DMS153 (cell line): ENCODE results near the gene SOX6.
"Not testable (repeated sequence)": the region's sequence is repeated elsewhere in the genome, so short reads cannot be mapped to it uniquely, and the experiment has no call there.

Experiments used
- DNase-seq: peaks from one replicate; lab custom pipeline; 2025; lab: John Stamatoyannopoulos, UW

SOX6 gene

DNA sequence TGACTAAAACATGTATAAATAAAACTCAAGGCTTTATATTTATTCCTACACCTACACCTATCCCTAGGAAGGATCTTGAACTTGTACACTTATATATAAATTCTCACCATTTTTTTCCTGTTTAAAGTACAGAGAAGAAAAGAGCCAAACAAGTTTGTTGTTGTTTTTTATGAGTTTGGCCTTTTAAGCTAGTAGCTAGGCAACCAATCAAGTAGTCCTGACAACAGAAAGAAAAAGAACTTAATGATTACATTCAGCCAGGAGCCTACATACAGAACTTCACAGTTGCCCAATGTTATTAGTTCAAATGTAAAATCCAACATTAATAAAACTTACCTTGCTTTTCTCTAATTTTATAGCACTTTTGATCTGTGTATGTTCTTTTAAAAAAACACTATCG, 316.2 kb downstream of the SOX6 start:
- DNase-seq: peak; percentile 16

DNA sequence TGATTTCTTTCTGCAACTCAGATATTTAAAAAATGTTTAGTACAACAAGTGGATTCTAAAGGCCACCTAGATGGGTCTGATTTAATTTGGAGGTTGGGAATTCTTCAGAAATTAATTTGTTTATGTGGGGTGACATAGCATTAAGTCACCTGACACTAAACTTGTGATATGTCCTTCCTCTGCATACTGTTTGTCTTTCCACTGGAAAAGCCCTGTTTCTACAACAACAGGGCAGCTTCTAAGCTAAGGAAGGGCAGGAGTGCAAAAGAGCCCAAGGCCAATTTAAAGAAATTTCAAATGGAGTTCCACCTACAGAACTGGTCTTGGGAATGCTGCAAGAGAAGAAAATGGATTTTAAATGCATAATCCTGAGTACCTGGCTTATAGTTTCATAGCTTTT, 319.2 kb downstream of the SOX6 start:
- no peak for DNase-seq

DNA sequence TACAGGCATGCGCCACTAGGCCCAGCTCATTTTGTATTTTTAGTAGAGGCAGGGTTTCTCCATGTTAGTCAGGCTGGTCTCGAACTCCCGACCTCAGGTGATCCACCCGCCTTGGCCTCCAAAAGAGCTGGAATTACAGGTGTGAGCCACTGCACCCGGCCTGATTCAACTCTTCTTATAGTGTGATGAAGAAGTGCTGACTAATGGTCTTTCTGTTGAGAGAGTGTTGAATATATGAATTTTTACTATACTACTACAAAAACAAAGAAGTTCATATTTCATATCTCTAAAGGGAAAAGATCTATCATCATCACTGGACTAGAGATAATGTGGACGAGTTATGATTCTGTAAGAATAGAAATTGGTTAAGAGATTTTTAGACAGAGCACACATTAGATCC, 320.1 kb downstream of the SOX6 start:
- DNase-seq: no peak

DNA sequence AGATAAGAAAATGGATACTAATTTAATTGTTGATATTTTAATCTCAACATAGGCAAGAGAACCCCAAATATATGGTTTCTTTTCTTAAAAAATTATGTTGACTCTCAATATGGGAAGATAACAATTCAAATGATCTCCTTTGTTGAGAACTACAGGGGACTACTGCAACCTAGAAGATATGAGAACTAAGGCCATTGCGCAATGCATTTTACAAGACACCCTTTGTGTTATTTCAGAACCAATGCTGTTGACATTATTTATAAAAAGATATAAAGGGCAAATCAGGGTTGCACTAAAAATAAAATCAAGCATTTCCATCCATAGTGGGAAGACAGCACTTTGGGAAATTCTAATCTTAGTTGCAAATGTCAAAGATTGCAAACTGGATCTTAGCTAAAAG, 322.3 kb downstream of the SOX6 start:
- no peak for DNase-seq

DNA sequence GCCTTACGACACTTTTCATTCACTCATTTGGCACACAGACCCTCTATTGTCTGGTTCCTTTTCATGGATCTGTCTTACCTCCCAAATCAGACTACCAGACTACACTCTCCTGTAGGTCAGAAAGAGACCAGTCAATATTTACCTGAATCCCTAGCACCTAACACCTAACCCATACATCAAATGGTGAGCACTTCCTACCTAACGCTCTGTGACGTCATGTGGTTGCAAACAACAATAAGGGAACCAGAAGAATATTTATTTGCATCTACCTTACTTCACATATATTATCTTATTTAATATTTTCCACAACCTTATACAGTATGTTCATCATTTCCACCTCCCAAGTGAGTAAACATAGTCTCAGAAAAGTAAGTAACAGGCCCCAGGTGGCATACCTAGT, 323.4 kb downstream of the SOX6 start:
- DNase-seq: no peak

DNA sequence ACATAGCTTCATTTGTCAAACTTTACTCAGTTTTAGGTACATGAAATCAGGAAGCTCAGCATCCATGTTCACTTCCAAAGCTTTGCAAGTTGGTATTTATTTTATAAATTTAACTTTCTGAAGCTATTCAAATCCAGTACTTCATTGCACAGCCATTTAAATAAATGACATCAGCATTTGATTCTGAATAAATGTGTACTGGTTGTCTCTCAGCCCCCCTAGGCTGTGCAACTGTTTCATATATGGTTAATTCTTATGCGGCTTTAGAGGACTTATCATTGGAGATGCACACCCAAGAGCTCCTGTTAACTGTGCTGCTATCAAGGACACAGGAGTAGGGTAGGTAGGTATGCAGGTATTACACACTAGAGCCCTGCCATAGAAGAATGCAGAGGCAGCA, 325.1 kb downstream of the SOX6 start:
- no peak for DNase-seq

DNA sequence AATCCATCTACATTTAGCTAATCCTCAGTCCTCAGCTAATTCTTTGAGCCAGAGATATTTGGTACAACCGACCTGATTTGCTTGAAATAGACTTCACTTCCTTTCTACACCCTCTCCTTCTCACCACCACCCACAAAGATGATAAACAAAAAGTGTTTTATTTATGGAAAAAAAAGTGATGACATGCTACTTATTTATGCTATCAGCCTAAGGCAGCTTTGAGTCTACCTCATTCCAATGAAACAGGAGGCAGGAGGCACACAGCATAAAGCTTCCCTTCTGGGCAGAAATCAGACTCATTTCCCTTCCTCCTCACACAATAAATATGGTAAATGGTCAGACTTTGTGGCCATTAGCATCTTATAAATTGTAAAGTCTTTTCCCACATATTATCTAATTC, 325.7 kb downstream of the SOX6 start:
- no peak for DNase-seq

DNA sequence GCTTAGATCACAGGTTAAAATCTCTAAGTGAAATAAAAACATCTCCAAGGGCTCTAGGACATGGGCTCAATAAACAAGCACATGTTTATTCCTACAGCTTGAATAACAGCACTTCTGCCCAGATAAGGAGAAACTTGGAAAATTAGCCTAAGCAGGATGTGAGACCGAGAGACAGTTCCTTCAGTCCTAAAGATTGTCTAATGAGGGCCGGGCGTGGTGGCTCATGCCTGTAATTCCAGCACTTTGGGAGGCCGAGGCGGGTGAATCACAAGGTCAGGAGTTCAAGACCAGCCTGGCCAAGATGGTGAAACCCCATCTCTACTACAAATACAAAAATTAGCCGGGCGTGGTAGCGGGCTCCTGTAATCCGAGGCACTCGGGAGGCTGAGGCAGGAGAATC, 327.2 kb downstream of the SOX6 start:
- DNase-seq: not testable (repeated sequence)

DNA sequence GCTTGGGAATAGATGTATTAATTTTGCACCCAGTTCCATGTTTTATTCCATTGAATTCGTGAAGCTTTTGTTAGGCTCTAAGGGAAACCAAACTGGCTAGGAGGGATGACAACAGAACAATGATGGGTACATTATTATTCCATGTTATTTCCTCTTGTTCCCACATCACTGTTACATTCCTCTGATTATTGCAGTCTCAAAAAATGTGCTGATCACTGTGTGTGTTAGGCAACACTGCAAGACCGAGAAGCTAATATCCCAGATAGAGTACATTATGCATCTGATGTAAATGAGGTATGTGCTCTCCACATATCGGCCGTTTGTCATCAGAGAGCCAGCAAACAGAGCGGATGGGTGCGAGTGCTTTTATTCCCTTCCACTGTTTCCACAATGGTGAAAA, 327.9 kb downstream of the SOX6 start:
- DNase-seq: no peak

DNA sequence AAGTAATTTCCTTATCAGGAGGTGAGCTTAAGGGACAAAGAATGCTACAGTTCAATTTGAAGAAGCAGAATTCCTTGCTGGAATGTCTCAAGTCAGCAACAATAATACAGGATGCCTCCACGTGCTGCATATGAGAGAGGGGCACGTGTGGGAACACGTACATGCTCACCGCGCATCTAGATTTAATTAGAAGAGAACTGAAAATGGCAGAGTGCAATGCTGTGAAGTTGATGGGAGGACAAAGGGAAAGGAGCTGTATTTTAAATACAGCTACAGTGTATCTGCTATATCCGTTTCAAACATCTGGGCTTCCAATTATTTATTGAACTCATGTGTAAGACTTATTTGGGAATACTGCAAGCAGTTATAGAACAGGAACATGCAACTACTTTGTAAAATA, 328.7 kb downstream of the SOX6 start:
- DNase-seq: no peak

DNA sequence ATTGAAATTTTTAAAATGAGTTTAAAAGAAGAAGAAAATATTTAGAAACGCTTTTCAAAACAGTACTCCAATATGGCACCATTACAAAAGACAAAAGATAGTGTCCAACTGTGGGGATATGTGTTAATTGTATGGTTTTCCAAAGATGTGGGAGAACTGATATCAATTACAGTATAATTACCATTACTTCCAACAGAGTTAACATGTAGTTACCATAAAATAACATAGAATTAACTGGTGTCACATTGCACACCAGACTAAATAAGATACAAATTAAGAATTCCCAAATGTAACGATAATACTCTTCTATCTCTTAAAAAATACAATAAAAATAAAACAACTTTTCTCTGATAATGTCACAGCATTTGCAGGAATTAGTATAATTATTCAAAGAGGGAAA, 329.5 kb downstream of the SOX6 start:
- no peak for DNase-seq

DNA sequence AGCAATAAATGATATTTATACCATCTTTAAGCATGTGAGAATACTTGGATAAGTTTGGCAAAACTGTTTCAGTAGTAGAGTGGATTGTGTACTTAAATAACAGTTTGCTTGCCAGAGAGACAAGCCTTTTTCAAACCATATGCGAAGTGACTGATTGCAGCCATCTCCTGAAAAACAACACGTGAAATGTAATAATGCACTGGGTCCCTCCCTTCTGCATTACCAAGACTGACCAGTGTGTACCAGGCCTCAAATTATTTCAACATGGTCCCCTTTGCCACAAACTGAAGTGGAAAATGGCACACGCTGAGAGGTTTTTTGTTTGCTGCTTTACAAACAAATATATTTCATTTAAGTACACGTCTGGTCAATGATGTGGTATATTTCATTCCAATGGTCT, 337.4 kb downstream of the SOX6 start:
- DNase-seq: no peak

DNA sequence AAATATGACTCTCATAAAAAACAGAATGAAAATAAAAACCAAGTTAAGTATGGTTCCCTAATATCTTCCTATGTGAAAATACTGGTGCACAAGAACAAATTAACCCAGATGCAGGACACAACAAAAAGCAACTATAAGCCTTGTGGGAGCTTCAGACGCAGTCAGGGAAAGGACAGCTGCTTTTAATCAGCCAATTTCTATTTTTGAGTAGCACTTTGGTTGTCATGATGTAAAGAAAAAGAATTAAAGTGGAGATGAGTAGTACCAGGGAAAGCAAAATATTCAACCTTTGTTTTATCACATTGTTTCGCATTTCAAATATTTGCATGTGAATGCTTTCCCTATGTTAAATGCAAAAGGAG, 339.9 kb downstream of the SOX6 start:
- no peak for DNase-seq

DNA sequence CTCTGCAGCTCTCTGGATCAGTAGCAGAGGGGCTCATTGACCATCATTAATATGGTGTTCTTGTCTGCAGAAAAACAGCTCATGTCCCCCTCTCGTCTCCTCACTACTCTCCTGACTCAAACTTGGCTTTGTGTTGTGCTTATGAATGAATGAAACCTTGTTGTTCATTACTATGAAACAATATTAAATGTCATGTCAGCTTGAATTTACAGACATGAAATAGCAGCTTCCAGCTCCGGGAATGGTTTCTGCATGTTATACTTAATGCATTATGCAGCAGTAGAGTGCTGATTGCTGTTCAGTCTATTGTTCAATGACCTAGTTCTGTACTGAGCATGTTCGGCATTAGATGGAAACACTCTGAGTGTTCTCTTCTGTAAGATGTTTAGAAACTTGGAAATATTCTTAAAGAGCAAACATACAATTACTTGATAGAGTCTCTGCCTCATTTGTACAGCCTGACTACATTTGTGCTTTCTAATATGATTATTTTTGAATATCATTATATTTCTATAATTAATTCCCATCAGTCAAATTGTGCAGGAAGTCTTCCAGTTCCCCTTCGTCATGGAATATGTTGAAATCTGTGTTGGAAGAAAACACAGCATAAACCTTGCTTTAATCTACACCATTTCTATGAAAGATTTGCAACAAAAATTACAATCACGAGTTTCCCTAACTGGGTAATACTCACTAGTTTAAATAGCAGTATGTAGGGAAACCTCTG, 340.4 kb downstream of the SOX6 start:
- no peak for DNase-seq

DNA sequence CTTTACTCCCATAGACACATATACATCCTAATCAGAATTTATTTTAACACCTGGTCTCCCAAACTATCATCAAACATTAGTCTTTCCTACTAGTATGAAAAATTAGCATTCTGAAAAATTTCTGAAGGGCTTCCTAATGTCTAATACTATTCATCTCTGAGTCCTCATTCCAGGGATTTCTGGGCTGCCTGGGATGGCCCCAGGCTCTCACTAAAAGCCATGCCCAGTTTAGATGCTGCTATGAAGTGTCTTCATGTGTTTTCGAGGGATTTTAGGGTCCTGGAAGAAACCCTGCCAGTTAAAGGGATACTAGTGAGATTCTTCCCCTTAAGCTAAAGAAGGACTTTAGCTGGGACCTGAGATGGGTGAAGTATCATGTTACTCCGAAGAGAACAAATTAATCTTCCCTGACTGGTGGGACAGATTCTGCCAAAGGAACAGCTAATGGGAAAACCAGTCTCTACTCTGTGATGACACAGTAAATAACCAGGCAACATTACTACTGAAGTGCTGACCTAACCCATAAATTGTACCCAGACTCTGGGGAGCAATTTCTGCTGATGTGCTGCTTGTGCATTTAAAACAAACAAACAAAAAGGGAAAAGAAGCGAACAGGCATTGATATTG, 342.6 kb downstream of the SOX6 start:
- peak; percentile 67 for DNase-seq

DNA sequence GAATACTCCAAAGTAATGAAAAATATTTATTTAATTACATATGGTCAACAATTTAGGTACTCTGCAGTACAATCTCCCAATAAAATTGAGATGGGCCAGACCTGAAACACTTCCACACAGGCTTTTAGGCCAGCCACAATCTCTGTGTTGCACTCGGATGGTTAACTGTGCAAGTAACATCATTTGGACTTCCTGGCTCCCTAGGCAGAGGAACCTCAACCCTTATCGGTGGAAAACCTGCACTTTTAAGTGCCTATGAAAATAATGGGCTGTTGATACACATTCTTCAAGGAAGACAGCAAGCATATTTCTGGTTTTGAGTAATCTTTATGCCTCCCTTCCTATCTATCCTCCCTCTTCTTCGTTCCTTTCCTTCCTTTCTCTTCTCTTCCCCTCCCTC, 343.1 kb downstream of the SOX6 start:
- no peak for DNase-seq

DNA sequence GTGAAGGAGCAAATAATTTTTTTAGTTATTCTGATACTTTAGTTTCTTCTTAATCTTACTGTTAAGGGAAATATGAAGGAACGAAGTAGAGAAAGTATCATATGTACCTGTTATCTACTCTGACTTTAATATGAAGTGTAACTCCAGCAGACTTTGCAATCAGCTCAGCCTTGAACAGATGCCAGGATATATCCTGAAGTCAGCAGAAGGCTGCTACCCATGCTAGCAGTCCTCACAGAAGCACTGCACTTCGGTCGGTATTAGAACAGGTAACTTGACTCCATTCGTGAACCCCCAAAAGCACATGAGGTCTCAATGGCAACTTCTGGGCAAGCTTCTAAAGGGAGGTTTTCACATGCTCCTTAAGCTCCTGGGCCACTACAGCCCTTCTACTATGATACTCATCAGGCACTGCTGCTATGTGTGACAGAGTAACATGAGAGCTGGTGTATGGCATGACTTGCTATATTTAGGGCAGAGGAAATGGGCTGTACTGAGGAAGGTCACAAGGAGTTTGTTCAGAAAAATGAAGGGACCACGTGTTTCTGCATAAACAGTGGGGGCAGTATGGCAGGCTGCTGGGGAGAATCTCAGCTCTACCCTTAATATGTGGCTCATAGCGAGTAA, 344.1 kb downstream of the SOX6 start:
- no peak for DNase-seq

DNA sequence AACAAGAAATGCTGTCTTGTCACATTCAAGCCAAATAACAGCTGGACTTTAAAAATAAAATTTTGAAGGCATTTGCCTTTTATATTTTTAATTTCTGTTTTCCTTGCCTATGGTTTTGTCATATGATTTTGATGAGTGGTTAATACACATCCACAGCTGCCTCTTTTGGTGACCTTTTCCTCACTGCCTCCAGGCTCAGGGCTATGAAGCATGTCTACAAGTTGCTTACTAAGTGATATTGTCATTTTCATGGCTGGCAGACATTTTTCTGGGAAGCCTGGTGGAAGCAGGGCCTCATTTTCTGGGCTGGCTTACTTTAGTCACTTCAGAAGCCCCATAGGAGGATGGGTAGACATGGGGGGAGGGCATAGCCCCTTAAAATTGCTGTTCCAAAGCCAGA, 344.9 kb downstream of the SOX6 start:
- DNase-seq: no peak

DNA sequence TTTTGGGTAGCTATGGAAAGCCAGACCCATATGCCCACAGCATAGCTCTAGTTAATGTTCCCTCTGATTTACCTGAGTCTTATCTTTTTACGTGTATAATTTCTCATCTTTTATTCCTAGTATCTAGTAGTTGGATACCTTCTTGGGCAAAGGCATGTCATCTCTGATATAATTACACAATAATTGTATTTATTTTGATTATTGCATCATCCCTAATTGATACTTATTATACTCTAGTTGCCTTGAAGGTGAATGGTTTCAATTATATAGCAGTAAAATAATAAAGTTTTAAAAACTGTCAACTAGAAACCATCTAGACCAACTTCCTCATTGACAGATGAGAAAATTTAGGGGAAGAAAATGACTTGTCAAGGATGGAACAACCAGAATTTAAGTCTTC, 347.3 kb downstream of the SOX6 start:
- DNase-seq: no peak

DNA sequence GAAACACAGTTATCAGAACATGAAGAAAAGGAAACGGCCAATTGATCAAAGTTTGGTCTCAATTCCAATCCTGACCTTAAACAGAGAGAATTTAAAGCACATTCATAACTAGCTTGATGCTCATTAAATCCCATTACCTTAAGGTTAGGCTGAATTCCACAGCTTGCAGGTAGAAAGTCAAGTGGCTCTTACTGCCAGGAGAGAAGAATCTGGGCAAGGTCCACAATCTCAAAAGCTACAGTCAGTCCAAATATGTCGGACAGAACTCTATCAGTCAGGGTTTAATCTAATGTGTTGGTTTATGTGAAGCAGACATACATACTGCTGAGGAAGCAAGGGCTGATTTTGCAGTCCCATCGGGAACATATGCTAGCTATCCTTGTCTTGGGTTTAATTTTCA, 348.8 kb downstream of the SOX6 start:
- DNase-seq: no peak

DNA sequence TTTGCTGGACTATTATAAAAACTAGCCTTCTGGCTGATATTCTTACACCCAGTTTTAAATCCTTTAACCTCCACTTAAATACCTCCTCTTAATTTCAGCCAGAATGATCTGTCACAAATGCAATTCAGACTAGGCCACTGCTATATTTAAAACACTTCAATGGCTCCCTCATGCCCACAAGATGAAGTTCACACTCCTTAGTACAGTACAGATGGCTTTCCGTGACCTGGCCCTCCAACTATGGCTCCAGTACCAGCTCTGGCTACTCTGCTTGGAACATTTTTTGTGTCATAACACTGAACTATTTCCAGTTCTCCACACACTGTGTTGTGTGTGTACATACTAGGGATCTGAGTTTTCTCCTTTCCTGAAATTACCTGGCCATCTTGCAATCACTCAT, 353.4 kb downstream of the SOX6 start:
- no peak for DNase-seq

DNA sequence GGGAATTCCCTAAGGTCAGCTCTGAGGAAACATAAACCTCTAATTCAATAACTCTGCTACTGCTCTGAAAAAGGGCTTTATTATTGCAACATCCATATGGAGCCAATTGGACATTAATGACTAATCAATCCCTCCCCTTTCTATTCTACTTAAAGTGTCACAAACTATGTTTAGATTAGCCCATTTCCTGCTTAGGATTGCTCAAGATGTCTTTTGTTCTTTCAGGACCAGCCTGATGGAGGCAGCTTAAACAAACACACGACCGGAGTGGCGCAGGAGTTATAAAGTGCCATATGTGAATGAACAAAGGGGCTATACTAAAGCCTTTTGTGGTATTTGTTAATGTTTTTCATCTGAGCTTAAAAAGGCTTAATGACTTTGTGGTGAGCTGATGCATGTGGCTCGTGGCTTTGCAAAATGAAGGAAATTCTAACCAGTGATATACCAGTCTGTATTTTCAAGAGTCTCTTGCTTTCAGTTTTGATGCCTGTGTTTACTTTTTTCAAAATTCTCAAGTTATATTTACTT, 354.4 kb downstream of the SOX6 start:
- peak; percentile 100 for DNase-seq

DNA sequence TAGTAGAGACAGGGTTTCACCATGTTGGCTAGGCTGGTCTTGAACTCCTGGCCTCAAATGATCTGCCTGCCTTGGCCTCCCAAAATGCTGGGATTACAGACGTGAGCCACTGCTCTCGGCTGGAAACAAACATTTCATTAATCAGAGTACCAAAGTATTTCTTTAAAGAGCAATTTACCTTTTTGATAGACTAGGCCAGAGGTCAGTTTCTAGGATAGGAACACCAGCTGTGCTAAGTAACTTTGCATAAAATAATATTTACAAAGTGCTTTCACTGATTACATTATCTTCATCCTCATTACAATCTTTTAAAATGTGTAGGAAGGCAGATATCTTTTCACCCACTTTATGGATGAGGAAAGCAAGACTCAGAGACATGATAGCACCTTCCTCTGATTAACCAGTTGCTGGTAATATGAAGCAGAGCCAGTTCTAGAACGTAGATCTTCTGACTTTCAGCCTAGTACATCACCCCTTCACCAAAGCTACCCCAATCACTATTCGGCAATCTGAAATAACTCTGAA, 355.2 kb downstream of the SOX6 start:
- peak; percentile 47 for DNase-seq
